ENCODE data around the gene EIF4G3. TPM values are rescaled to one million over a fixed set of nuclear protein-coding genes. Genes with fewer than 3 reads are reported as not detected.

EIF4G3 gene
- total and polyA plus RNA-seq, 10 of the 15 experiments (the other 5 are each of a cell fraction or from before 2014, with no cell fraction given): 7.4 to 45.1 (median 29.1) TPM

DNA sequence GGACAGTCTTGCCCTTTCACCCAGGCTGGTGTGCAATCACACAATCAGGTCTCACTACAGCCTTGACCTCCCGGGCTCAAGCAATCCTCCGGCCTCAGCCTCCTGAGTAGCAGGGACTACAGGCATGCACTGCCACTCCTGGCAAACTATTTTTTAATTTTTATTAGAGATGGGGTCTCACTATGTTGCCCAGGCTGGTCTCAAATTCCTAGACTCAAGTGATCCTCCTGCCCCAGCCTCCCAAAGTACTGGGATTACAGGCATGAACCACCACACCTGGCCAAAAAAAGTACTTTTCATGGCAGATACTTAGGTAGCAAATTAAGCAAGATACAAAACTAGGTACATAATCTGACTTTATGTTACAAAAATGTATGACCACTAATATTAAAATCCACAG is 8.3 kb downstream of the EIF4G3 start:
- H3K36me3 ChIP-seq (ENCODE audit: control insufficient read depth in 2 of 2, insufficient read depth in 2 of 2, low read length in 1 of 2): peaks cover 0 to 3% of the 10 kb centered on the region in 2 experiments; a peak in 2 of 4 replicates

More for the DNA sequence above, 8.3 kb downstream of the EIF4G3 start:
- POLR2A ChIA-PET: no interaction called here
- in situ Hi-C loops (cut with MboI): no loop called here
- Histone ChIP-seq H3K4me2 (ENCODE audit: control insufficient read depth, insufficient read depth) (no peak overlapping the region), H3K27me3 (replicated peaks in 1 of 2; ENCODE audit: control insufficient read depth in 2 of 2, insufficient read depth in 2 of 2, low read length in 1 of 2) (no peaks in the 10 kb centered on the region), H3K9me3 (replicated peaks; ENCODE audit: control insufficient read depth, insufficient read depth, low read length) (no peaks in the 10 kb centered on the region), H3K4me3 (no peak overlapping the region), H4K20me1 (ENCODE audit: control insufficient read depth, insufficient read depth) (no peaks in the 10 kb centered on the region), H3K79me2 (ENCODE audit: control insufficient read depth, insufficient read depth, low read length) (peaks cover 27% of the 10 kb centered on the region), H3K27ac (ENCODE audit: control insufficient read depth, insufficient read depth) (no peak overlapping the region), H3K9ac (ENCODE audit: control insufficient read depth, insufficient read depth, low read length) (no peak overlapping the region), H3K4me1 (ENCODE audit: control insufficient read depth, insufficient read depth, low read length) (no peaks in the 10 kb centered on the region), H2AFZ (ENCODE audit: control insufficient read depth, low read depth, low read length) (no peak overlapping the region)
- intact Hi-C loops (cut with micrococcal nuclease; ENCODE audit: unreplicated experiment): no loop called here
- DNase-seq (ENCODE audit: low read depth, low spot score): no peak
- FAIRE-seq: no peak
- RAD21 ChIA-PET (ENCODE audit: unreplicated experiment): no interaction called here
- ATAC-seq: no peak
- SMC1A ChIA-PET (ENCODE audit: uncharacterized antibody, unreplicated experiment): no interaction called here
- 98% methylated on average over 2 of the region's 2 CpGs for WGBS (ENCODE audit: insufficient coverage, insufficient replicate concordance, low lambda C conversion rate, missing lambda C conversion rate)
- CTCF ChIA-PET: no interaction called here
- TF ChIP-seq USF1 (IDR thresholded peaks at IDR 0.05; ENCODE audit: borderline replicate concordance, extremely low read length, insufficient read depth, low read depth, low read length) (no peak), MYB (IDR thresholded peaks at IDR 0.05; ENCODE audit: borderline replicate concordance, low read depth, low read length) (no peak), BHLHE40 (IDR thresholded peaks at IDR 0.05; ENCODE audit: borderline replicate concordance in 1 of 2, low read depth in 2 of 2, low read length in 1 of 2) (no peak), RCOR1 (conservative IDR thresholded peaks at IDR 0.05; ENCODE audit: low read depth, low read length) (no peak), ESRRA (IDR thresholded peaks at IDR 0.05; ENCODE audit: low read length) (no peak), RELB (IDR thresholded peaks at IDR 0.05; ENCODE audit: low read depth) (no peak), RUNX3 (IDR thresholded peaks at IDR 0.05; ENCODE audit: low read length) (no peak), KAT2A (conservative IDR thresholded peaks at IDR 0.05; ENCODE audit: control insufficient read depth, low read depth, low read length) (no peak), EZH2 (IDR thresholded peaks at IDR 0.05; ENCODE audit: borderline replicate concordance, control insufficient read depth, low read depth, low read length) (no peak), SUPT20H (IDR thresholded peaks at IDR 0.05; ENCODE audit: borderline replicate concordance, control insufficient read depth, low read depth, low read length) (no peak)
- TF ChIP-seq, protein P1, sequence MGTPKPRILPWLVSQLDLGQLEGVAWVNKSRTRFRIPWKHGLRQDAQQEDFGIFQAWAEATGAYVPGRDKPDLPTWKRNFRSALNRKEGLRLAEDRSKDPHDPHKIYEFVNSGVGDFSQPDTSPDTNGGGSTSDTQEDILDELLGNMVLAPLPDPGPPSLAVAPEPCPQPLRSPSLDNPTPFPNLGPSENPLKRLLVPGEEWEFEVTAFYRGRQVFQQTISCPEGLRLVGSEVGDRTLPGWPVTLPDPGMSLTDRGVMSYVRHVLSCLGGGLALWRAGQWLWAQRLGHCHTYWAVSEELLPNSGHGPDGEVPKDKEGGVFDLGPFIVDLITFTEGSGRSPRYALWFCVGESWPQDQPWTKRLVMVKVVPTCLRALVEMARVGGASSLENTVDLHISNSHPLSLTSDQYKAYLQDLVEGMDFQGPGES (IDR thresholded peaks at IDR 0.05): no peak
- TF ChIP-seq, protein P2, sequence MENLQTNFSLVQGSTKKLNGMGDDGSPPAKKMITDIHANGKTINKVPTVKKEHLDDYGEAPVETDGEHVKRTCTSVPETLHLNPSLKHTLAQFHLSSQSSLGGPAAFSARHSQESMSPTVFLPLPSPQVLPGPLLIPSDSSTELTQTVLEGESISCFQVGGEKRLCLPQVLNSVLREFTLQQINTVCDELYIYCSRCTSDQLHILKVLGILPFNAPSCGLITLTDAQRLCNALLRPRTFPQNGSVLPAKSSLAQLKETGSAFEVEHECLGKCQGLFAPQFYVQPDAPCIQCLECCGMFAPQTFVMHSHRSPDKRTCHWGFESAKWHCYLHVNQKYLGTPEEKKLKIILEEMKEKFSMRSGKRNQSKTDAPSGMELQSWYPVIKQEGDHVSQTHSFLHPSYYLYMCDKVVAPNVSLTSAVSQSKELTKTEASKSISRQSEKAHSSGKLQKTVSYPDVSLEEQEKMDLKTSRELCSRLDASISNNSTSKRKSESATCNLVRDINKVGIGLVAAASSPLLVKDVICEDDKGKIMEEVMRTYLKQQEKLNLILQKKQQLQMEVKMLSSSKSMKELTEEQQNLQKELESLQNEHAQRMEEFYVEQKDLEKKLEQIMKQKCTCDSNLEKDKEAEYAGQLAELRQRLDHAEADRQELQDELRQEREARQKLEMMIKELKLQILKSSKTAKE (IDR thresholded peaks at IDR 0.05; ENCODE audit: low read depth, poor library complexity, severe bottlenecking): no peak
- TF ChIP-seq, protein P3, sequence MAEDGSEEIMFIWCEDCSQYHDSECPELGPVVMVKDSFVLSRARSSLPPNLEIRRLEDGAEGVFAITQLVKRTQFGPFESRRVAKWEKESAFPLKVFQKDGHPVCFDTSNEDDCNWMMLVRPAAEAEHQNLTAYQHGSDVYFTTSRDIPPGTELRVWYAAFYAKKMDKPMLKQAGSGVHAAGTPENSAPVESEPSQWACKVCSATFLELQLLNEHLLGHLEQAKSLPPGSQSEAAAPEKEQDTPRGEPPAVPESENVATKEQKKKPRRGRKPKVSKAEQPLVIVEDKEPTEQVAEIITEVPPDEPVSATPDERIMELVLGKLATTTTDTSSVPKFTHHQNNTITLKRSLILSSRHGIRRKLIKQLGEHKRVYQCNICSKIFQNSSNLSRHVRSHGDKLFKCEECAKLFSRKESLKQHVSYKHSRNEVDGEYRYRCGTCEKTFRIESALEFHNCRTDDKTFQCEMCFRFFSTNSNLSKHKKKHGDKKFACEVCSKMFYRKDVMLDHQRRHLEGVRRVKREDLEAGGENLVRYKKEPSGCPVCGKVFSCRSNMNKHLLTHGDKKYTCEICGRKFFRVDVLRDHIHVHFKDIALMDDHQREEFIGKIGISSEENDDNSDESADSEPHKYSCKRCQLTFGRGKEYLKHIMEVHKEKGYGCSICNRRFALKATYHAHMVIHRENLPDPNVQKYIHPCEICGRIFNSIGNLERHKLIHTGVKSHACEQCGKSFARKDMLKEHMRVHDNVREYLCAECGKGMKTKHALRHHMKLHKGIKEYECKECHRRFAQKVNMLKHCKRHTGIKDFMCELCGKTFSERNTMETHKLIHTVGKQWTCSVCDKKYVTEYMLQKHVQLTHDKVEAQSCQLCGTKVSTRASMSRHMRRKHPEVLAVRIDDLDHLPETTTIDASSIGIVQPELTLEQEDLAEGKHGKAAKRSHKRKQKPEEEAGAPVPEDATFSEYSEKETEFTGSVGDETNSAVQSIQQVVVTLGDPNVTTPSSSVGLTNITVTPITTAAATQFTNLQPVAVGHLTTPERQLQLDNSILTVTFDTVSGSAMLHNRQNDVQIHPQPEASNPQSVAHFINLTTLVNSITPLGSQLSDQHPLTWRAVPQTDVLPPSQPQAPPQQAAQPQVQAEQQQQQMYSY (CRISPR knock-in tag; IDR thresholded peaks at IDR 0.05): no peak
- no TSS peak for BruUV-seq (replicated peaks)

Measured in GM12878 (cell line).